ENCODE measurements around the gene CDK14. TPM values are rescaled to one million over a fixed set of nuclear protein-coding genes. Genes with fewer than 3 reads are reported as not detected.

The CDK14 gene
- total RNA-seq, 1 experiment from 2014 or later = 9.3 TPM

DNA sequence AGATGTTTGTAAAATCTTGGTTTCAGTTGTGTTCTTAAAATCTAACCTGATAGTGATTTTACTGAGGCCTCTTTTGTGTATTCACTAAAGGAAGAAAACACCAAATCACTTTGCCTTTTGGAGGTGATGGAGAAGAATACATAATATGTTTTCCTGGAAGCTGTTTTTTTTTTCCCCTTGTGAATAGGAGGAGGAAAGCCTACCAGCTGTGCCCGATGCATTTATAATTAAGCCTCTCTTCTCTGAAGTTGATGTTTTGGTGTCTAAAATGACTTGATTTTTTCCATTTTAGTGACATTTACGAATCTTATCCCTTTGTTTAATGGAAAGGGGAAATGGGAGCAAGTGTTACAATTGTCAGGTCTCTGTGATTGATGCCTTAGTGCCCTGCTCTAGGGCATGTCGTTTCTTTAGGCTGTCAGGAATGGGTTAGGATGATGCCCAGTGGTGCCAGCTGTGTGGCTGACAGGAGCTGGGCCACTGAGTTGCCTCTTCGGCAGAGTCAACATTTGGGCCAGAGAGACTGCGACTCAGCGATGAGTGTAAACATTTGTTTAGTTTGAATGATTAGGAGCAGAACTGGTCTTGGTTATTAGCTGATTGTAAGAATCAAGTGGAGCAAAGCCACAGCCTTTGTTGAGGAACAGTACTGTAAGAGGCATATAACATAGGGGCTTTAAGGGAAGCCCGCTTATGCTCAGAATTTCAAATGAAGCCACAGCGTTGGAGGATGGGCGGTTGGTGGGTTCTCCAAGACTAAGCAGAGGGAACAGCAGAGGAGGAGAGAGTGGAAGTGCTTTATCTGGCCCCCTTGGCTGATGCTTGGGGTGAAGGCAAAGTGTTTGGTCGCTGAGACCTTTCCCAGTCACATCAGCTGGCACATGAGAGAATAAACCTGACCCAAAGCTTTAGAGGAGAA, 81.6 kb downstream of the CDK14 start:
- DNase-seq (ENCODE audit: low read depth) = no peak

DNA sequence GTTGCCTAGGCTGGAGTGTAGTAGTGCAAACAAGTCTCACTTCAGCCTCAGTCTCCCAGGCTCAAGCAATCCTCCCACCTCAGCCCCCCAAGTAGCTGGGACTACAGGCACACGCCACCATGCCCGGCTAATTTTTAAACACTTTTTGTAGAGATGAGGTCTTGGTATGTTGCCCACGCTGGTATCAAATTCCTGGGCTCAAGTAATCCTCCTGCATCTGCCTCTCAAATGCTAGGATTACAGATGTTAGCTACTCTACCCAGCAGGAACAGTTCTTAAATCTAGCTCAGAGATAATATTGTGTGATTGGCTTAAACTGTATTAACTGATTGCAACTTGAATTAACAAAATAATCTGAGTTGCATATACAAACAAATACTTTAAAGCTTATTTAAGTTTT, 82.9 kb downstream of the CDK14 start:
- DNase-seq (ENCODE audit: low read depth) = no peak

DNA sequence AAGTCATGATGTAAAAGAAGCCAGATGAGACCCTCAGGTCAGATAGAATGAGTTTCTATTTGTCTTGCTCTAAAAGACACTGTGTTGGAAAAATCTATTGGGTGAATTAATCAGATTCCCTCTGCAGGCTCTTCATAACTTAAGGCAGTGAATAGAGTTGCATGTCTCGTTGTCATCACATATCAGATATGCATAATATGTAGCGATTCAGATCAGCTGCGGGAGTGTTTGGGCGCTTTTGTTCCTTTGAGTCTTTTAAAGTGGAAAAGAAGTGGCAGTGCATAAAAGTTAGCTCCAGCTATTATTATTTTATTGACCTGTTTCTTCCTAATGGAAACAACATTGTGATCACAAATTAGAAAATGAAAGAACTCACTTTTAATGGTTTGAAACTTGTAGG, 84.4 kb downstream of the CDK14 start:
- DNase-seq (ENCODE audit: low read depth) = no peak

DNA sequence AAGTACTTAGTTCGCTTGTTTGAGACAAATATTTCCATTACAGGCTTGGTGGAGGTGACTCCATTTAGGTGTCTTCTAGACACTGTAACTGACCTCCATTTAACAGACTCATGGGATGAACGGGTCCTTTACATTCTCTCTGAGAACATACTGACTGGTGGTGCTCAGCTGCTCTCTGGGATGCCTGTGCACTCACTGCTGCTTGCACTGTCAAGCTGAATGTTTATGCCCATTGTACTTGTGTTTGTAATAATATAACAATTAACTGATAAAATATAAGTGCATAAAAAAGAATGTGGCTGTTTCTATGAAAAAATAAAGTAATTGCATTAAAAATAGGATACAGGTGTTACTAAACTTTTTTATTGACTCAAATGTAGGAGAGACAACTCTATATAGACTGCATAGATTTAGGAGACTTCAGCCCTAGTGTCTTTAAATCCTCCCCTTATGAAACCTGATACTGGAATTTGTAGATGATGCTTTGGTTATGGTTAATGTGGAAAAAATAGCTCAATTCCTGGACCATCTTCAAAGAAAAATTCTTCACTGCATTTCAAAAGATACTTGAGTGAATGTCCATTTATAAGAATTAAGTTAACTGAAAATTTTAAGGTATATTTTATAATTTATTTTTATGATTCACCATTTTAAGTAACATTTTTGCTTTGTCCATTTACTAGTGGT, 85.4 kb downstream of the CDK14 start:
- DNase-seq (ENCODE audit: low read depth) = peak; percentile 23

DNA sequence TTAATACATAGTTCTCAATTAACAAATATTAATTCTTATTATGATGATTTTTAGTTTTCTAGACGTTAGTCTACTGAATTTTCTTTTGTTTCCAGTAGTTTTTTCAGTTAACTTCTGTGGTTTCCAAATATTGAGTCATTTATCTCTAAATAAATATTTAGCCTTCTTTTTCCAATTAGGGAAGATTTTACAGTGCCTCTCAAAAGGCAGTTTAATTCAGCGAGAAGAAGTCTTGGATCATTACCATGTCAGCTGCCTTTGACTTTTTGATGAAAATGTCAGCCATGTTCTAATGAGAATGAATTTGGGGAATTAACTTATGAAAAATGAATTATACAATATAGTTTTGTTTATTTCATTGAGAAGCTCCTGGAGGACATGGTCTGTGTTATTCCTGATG, 90.0 kb downstream of the CDK14 start:
- no peak for DNase-seq (ENCODE audit: low read depth)

DNA sequence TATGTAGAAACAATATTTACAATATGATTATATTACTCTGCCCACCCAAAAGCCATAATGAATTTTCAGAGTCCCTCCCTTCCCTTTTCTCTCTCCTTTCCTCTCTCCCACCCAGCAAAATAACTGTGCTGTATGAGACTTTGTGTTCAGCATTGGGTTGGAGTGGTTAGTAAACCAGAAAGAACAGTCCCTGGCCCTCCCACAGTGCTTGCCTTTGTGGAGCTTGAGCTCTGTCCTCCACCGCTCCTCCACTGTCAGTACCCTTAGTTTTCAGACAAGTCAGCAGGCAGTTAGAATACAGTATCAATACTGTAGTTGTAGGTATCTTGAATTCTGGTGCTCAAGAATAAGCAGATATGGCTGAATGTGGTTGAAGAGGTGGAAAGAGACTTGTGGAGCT, 92.7 kb downstream of the CDK14 start:
- DNase-seq (ENCODE audit: low read depth) = no peak

DNA sequence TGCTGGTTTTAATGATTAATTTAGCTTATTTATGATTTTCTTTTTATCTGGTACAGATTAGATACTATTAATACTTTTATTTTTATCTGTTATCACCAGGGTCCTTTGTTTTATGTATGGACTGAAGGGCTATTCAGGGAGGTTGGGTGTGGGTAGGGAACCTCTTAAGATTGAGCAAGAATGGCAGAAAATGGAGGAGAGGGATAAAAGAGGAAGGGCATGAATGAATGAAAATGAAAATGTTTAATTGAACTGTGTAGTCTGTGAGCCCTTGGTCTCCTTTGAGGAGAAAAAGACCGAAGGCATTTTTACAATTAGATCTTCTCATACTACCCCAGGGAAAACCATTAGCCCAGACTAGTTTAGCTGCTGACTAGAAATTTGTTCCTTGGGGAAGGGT, 93.1 kb downstream of the CDK14 start:
- no peak for DNase-seq (ENCODE audit: low read depth)

DNA sequence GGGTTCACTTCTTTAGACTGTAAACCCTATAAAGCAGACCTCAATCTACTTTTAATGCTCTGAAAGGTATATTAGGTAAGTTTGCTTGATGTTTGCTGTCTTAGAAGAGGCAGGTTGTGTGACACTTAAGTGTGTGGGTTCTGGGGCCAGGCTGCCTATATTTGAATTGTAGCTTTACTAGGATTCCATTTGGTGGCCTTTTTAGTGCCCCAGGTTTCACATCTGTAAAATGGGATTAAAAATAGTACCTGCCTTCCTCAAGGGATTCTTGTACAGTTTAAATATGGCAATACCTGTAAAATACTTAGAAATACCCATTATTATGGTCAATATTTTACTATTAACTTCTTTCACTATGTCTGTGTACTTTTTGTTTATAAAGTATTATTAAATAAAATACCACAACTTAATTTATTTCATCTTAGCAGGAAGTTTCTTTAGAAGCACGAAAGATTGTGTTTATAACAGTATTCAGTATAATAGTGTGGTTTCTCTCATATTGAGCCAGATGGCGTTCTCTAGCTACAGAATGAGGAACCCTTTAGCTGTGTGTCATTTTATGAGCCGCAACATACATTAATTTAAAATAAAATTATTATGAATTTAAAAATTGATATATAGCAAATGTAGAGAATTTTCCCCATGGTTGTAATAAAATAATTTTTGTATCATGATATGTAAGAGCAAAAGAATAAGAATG, 94.2 kb downstream of the CDK14 start:
- no peak for DNase-seq (ENCODE audit: low read depth)

DNA sequence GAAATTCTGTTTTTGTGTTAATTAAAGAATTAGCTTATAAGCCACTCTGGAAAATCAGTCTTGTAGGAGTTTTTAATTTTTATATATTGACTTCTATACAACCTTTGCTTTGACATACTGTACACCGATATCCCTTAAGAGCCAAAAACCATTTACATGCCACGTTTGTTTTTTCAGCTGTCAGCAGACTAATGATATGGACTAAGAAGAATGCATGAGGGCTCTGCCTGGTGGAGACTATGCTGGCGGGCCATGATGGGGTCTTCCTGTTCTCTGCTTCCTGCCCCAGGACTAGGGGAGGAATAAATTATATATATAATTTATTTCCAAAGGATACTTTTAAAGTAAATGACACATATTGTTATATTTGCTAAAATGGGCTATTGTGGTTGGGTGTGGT, 96.3 kb downstream of the CDK14 start:
- no peak for DNase-seq (ENCODE audit: low read depth)

DNA sequence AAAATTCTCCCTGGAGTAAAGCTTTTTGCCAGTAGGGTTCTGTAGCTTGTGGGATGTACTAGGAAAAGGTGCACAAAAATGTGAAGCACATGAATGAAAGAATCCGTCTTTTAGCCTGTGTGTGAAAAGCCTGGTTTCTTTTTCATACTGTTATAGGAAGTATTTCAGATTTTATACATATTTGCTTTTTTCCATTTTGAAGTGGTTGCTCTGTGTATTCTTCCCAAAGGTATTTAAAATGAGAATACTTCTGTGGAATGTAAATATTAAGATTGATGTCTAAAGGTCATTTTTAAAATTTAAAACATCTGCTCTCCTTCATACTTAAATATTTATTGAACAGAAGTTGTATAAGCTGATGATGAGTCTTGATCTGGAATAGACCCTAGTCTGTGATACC, 96.8 kb downstream of the CDK14 start:
- DNase-seq (ENCODE audit: low read depth) = no peak

DNA sequence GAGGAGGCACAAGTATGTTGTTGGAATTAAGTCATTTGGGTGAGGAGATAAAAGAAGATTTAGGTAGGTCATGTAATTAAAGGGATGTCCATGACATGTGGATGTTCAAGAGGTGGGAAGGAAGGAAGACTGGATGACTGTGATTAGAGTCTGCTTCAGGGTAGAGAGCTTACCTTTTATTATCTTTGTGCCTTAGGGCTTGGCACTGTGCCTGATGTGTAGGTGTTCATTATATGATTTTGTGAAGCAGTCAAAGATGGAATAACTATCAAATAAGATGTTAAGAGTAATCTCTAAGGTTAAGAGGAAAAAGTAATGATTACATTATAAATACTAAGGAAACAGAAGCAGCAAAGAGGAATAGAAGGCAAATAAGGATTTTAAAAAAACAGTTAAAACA, 97.8 kb downstream of the CDK14 start:
- no peak for DNase-seq (ENCODE audit: low read depth)

DNA sequence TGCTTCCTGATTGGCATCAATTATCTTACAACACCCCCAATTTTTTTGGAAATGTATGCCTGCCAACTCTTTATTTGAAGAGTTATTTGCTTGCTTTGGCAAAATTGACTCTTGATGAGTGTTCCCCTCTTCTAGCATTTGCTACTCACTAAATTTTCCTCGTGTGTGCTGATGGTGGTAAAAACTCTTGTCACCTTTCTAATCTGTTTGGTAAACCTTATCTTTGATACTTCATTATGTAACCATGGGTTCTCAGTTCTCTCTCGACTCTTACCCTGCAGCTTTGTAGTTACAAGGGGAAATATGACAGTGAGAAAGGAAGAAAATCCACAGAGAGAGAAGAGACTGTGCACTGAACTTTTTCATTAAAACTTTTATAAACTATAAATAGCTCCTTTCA, 102.5 kb downstream of the CDK14 start:
- no peak for DNase-seq (ENCODE audit: low read depth)

DNA sequence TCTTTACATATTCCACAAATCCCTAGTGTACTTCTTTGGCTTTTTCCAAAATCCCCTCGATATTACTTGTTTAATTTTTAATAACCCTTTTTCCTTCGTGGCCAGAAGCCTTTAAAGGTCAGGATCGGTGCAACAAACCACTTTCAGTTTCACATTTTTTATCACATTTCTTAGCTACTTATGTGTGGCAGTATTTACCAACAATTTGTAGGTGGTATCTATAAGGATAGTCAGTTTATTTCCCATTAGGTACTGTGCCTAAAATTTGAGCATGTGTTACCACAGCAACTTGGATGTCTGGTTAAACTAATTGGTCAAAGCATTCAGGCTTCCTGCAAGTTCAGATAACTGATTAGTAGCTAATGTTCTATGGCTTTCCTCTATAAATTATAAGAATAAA, 104.9 kb downstream of the CDK14 start:
- DNase-seq (ENCODE audit: low read depth) = no peak

DNA sequence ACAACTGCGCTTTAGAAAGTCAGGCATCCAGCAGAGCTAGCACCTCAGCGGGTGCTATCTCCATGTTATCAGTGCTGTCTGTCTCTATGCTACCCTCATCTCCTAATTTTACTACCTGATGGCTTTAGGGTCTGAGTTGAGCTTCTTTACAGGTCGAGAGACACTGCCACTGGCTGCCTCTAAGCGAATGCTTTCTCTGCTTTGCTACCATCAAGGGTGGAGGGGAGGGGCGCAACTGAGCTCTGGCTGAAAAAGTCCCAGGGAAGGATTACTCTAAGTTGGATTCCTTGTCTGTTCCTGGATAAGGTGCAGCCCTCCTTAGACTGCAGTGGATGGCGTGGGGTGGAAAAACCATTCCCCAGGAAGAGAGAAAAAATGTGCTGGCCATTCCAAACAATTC, 105.7 kb downstream of the CDK14 start:
- DNase-seq (ENCODE audit: low read depth) = no peak

DNA sequence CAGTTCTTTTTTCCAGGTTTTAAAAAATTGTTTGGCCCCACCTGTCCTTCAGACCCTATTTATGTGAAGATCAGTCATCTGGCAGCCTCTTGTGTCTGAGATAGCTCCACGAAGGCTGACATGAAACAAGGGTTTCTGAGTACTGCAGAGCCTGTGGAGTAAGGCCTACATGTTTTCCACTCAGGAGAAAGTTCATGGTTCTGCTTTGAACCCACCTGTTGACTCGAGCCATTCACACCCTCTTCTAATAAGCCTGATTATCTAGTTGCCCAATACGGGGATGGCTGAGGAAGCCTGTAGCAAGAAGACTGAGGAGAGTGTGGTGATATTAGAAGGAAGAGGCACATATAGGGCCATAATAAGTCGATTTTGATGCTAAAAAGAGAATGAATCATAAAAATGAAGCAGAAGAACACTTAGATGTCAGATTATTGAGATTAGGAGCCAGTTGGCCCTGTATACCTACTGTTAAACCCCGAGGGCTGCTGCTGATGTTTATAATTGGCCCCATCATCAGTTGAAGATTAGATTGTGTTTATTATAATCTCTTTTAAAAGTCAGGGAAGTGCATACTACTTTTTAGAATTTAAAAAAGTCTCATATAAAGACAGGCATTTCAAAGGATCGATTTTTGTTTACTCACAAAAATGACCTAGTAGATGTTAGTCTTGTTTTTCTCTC, 109.4 kb downstream of the CDK14 start:
- no peak for DNase-seq (ENCODE audit: low read depth)

DNA sequence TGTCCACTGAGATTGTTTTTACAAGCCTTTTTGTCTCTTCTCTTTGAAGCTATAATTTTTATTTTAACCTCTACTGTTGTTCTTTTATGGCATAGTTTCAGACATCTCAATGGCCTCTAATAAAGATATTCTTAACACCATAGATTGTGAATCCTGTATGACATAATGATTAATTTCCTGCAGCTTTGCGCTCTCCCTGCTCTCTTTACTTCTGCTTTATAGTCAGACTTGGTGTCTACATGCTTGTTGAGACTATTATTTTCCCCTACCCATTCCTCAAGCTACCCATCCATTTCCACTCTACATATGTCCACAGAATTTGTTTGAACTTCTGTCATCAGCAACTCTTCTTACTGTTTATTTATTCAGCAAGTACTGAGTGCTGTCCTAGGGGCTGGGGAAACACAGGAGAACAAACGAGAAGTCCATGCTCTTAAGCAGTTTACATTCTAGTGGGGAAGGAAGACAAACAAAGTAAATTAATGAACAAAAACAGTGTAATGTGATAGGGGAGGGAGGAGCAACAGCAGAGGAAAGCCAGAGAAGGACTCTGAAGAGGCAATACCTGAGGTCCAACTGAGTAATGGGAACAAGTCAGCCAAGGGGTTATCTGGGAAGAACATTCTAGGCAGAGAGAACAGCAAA, 110.1 kb downstream of the CDK14 start:
- DNase-seq (ENCODE audit: low read depth) = no peak

DNA sequence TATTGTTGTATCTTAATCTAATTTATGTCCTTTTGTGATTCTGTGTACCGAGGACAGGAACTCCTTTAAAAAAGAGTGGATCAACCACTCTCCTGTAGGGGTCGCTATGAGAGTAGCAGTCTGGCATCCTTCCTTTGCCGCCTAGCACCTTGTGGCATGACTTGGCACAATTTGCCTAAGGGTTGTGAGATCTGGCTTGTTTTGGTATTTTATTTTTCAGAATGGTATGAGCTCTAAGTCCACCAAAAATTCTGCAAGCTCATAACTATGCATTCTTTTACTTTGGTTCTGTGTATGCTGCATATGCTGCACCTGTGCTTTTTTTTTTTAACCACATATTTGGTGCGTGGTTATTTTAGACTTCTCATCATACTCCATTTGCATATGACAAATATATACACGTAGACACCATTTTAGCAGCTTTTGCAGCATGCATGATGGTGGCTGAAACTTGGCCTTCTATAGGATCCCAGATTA, 112.8 kb downstream of the CDK14 start:
- no peak for DNase-seq (ENCODE audit: low read depth)

DNA sequence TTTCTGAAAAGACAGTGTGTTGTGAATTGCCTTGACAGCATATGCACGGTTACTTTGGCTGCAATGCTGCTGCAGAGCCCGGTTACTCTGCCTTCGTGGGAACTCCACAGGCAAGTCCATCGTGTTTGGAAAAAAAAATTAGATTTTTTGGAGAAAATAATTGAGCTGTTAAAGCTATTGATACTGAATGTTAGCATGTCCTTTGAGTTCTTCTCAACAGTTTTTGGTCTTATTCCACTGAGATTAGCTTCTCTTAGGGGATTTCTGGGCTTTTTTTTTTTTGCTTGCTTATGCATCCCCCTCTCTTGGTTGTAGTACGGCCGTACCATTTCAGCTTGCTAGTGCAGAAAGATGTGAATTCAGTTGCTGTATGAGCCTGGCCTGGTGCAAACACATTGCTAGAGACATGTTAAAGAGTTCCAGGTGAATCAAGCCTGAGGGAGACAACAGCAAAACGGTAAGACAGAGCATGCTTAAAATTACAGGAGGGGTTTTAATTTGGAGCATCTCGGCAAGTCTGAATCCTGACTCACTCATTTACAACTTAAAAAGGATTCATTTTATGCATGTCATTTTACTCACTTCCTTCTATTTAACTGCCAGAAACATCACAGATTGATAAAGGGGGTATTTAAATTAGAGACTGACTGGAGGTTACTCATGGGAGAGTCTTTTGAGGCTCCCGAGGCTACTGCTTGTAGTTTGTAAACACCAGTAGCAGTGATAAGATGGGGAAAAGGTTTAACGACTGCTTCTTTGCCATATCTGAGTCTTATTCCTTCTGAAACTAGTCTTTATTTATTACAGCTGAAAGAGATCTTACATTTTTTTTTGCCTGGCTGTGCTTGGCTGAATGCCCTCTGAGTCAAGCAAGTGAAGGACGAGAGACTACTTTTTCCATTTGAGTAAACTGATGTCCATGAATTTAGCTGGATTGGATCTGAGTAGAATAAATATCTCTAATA, 113.7 kb downstream of the CDK14 start:
- DNase-seq (ENCODE audit: low read depth) = peak; percentile 20

DNA sequence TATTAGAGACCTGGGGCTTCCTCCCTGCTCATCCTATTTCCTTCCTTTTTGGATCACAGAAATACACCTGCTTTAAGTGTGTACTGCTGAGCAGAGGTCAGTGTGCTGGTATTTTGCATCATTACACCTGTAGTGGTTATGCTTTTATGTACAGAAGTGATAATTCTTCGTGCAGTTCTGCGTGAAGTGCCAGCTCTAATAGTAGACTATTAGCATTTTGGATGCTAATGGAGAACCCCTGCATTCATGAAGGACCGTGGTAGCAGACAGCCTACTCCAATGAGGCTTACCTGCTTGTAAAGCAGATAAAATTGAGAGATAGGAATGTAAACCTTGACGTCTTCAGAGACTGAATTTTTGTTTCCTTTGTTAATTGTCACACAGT, 114.3 kb downstream of the CDK14 start:
- DNase-seq (ENCODE audit: low read depth) = no peak

DNA sequence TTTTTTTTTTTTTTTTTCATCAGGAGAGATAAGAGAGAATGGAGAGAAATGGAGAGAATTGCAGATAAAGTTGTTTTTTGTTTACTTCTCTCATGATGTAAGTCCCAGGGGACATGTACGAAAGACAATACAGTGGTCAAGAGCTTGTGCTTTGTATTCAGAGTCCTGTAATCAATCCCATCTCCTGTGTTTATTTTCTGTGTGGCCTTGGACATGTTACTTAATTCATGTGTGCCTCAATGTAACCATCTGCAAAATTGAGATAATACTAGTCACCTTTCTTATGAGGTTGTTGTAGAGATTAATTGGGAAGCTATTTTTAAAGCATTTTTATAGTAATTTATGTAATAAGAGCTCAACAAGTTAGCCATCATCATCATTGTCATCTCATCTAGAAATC, 117.5 kb downstream of the CDK14 start:
- DNase-seq (ENCODE audit: low read depth) = no peak
